OCI-LY7 (cell line): ENCODE measurements around the gene KDM4B.

Experiments
- CTCF ChIP-seq: fragments of 200-600 bp; sonication (generic); conservative IDR thresholded peaks from 2 replicates; pipeline ENCODE4 v1.5.1; 2014; ENCODE audit warnings: mild to moderate bottlenecking, antibody characterized with exemption, low read length, moderate library complexity, mixed read lengths
- EZH2phosphoT487 ChIP-seq: fragments of 200-600 bp; sonication (generic); IDR thresholded peaks from 2 replicates; pipeline ENCODE4 v1.6.1; 2018; ENCODE audit warnings: low read depth, borderline replicate concordance, mild to moderate bottlenecking, mixed run types, antibody characterized with exemption, low read length, moderate library complexity, mixed read lengths

- no peak for TF ChIP-seq CTCF
- no peak for TF ChIP-seq EZH2phosphoT487
These were observed 17.3 kb upstream of the KDM4B start for GRCh38 chr19:4951656-4952055.
